HepG2 (cell line): ENCODE measurements around the gene CDC25C. TPM values are rescaled to one million over a fixed set of nuclear protein-coding genes. Genes with fewer than 3 reads are reported as not detected.

ENCODE experiments used
- HCFC1 ChIP-seq: fragments of 150-350 bp; IDR thresholded peaks from 2 replicates; pipeline ENCODE4 v1.6.1; 2014; ENCODE audit warnings: low read depth, low read length
- HDAC2 ChIP-seq: sonication (generic); formaldehyde crosslinking; IDR thresholded peaks from 2 replicates; pipeline ENCODE4 v1.4.0; 2020; ENCODE audit warnings: missing genetic modification reagents
- IRF2 ChIP-seq: IDR thresholded peaks from 2 replicates; pipeline ENCODE4 v1.6.1; 2018; ENCODE audit warnings: missing genetic modification reagents, missing compliant biosample characterization
- SIN3A ChIP-seq: IDR thresholded peaks from 2 replicates; pipeline ENCODE4 v1.6.1; 2011; ENCODE audit warnings: low read depth, mild to moderate bottlenecking, control low read depth, low read length, borderline replicate concordance
- SP5 ChIP-seq: IDR thresholded peaks from 2 replicates; pipeline ENCODE4 v1.6.1; 2016; ENCODE audit warnings: low read depth, borderline replicate concordance
- SRY ChIP-seq: sonication (generic); formaldehyde crosslinking; IDR thresholded peaks from 2 replicates; pipeline ENCODE4 v1.8.0; 2022; ENCODE audit warnings: mild to moderate bottlenecking, missing genetic modification reagents
- STAG1 ChIP-seq: sonication (generic); formaldehyde crosslinking; IDR thresholded peaks from 2 replicates; pipeline ENCODE4 v1.4.0; 2020; ENCODE audit warnings: missing genetic modification reagents
- ZNF607 ChIP-seq: sonication (generic); formaldehyde crosslinking; IDR thresholded peaks from 2 replicates; pipeline ENCODE4 v1.5.1; 2020; ENCODE audit warnings: missing genetic modification reagents, mild to moderate bottlenecking, borderline replicate concordance
- ZSCAN9 ChIP-seq: IDR thresholded peaks from 2 replicates; pipeline ENCODE4 v1.6.1; 2016; ENCODE audit warnings: borderline replicate concordance
- polyA plus RNA-seq, 8 experiments: library from polyadenylated mRNA; depleted of rRNA in 3 of 8; stranded (reverse) in 7 of 8; unstranded in 1 of 8; fragments of >200 nt; fragmentation: Illumina TruSeq in 4 of 8; extraction: Trizol in 4 of 8; gene quantifications; 2 replicates each; pipeline versions ENCODE4 v1.2.1 to v1.2.3, GENCODE V29; 2011 to 2016; ENCODE audit warnings: low read depth in 4 of 8, missing spikeins in 1 of 8, mixed read lengths in 1 of 8; ENCODE audit not compliant: insufficient read depth in 1 of 8
- total RNA-seq, 5 experiments: library from RNA; depleted of rRNA; stranded (reverse); fragments of >200 nt; fragmentation: Illumina TruSeq; extraction: Trizol; gene quantifications; 2 replicates each; pipeline ENCODE4 v1.2.3, GENCODE V29; 2016; ENCODE audit warnings: low read depth in 1 of 5
- TF ChIP-seq, protein P1 (sequence below): sonication (generic); formaldehyde crosslinking; IDR thresholded peaks from one replicate; pipeline ENCODE4 v1.5.1; 2020; ENCODE audit warnings: mild to moderate bottlenecking, missing genetic modification reagents; ENCODE audit errors: not compliant biosample characterization
- TF ChIP-seq, protein P2 (sequence below): sonication (generic); formaldehyde crosslinking; IDR thresholded peaks from 2 replicates; pipeline ENCODE4 v1.9.0; 2021; ENCODE audit warnings: missing genetic modification reagents, borderline replicate concordance
- TF ChIP-seq, protein P3 (sequence below): sonication (generic); formaldehyde crosslinking; IDR thresholded peaks from 2 replicates; pipeline ENCODE4 v1.4.0; 2020; ENCODE audit warnings: missing genetic modification reagents

CDC25C gene
- total and polyA plus RNA-seq, 2 of the 13 experiments (the other 11 are each of a cell fraction or from before 2014, with no cell fraction given), result 17.7 to 27.6 TPM

DNA sequence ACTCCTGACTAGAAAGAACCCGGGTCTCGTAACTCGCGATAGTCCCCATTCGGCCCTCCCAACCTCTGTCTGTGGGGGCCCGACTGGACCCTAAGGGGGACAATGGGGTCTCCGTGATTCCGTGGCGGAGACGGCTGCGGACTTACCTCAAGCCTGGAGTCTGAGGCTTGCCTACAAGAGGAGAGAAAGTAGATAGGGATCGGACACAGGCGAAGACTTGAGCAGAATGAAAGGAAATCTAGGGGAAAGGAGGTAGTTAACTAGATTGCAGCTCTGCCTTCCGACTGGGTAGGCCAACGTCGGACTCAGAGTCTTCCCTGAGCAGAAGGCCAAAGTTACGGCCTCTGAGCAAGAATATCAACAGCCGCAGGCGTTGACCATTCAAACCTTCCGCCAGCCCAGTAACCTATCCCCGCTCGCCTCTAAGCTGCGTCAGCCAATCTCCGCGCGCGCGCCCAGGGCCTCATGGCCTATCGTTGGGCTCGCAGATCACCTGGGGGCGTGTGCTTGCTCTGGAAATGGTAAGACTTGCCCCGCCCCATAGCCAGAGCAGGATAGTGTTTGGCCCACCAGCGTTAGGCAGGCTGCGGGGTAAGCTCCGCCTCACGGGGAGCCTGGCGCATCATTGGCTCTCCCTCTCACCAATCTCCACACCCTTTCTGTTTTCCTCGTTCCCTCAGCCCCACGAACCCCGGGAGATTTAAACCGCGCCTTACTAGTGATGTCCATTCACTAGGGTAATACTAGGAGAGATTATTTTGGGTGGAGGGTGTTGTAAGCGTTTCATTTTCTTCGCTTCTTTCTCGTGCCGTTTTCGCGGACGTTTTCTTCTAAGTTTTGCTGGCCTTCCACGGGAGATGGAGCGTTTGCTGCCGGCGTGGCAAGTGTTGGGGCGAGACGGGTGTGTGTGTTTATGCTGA is at the start of gene CDC25C (continued):
- TF ChIP-seq, protein P1, sequence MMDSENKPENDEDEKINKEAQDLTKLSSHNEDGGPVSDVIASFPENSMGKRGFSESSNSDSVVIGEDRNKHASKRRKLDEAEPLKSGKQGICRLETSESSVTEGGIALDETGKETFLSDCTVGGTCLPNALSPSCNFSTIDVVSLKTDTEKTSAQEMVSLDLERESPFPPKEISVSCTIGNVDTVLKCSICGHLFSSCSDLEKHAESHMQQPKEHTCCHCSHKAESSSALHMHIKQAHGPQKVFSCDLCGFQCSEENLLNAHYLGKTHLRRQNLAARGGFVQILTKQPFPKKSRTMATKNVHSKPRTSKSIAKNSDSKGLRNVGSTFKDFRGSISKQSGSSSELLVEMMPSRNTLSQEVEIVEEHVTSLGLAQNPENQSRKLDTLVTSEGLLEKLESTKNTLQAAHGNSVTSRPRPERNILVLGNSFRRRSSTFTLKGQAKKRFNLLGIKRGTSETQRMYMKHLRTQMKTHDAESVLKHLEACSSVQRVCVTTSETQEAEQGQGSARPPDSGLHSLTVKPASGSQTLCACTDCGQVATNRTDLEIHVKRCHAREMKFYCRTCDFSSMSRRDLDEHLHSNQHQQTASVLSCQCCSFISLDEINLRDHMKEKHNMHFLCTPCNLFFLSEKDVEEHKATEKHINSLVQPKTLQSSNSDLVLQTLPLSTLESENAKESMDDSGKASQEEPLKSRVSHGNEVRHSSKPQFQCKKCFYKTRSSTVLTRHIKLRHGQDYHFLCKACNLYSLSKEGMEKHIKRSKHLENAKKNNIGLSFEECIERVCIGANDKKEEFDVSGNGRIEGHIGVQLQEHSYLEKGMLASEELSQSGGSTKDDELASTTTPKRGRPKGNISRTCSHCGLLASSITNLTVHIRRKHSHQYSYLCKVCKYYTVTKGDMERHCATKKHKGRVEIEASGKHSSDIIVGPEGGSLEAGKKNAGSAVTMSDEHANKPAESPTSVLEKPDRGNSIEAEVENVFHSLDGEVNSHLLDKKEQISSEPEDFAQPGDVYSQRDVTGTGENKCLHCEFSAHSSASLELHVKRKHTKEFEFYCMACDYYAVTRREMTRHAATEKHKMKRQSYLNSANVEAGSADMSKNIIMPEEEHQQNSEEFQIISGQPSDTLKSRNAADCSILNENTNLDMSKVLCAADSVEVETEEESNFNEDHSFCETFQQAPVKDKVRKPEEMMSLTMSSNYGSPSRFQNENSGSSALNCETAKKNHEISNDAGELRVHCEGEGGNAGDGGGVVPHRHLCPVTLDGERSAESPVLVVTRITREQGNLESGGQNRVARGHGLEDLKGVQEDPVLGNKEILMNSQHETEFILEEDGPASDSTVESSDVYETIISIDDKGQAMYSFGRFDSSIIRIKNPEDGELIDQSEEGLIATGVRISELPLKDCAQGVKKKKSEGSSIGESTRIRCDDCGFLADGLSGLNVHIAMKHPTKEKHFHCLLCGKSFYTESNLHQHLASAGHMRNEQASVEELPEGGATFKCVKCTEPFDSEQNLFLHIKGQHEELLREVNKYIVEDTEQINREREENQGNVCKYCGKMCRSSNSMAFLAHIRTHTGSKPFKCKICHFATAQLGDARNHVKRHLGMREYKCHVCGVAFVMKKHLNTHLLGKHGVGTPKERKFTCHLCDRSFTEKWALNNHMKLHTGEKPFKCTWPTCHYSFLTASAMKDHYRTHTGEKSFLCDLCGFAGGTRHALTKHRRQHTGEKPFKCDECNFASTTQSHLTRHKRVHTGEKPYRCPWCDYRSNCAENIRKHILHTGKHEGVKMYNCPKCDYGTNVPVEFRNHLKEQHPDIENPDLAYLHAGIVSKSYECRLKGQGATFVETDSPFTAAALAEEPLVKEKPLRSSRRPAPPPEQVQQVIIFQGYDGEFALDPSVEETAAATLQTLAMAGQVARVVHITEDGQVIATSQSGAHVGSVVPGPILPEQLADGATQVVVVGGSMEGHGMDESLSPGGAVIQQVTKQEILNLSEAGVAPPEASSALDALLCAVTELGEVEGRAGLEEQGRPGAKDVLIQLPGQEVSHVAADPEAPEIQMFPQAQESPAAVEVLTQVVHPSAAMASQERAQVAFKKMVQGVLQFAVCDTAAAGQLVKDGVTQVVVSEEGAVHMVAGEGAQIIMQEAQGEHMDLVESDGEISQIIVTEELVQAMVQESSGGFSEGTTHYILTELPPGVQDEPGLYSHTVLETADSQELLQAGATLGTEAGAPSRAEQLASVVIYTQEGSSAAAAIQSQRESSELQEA, result no peak
- peak; percentile 99 for TF ChIP-seq SIN3A
- TF ChIP-seq IRF2, result peak; percentile 41; the same call in 1 of the 2 replicates
- no peak; the same call in none of the 2 replicates for TF ChIP-seq HDAC2 (CRISPR knock-in tag)
- TF ChIP-seq, protein P2, sequence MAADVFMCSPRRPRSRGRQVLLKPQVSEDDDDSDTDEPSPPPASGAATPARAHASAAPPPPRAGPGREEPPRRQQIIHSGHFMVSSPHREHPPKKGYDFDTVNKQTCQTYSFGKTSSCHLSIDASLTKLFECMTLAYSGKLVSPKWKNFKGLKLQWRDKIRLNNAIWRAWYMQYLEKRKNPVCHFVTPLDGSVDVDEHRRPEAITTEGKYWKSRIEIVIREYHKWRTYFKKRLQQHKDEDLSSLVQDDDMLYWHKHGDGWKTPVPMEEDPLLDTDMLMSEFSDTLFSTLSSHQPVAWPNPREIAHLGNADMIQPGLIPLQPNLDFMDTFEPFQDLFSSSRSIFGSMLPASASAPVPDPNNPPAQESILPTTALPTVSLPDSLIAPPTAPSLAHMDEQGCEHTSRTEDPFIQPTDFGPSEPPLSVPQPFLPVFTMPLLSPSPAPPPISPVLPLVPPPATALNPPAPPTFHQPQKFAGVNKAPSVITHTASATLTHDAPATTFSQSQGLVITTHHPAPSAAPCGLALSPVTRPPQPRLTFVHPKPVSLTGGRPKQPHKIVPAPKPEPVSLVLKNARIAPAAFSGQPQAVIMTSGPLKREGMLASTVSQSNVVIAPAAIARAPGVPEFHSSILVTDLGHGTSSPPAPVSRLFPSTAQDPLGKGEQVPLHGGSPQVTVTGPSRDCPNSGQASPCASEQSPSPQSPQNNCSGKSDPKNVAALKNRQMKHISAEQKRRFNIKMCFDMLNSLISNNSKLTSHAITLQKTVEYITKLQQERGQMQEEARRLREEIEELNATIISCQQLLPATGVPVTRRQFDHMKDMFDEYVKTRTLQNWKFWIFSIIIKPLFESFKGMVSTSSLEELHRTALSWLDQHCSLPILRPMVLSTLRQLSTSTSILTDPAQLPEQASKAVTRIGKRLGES (CRISPR knock-in tag), result 0 out of 2 replicates have a peak, but pooled peaks have one; percentile 65
- TF ChIP-seq ZNF607, result no peak
- TF ChIP-seq ZSCAN9 (CRISPR knock-in tag), result no peak
- no peak for TF ChIP-seq HCFC1
- peak; percentile 54; the same call in 1 of the 2 replicates for TF ChIP-seq SP5 (CRISPR knock-in tag)
- peak; percentile 22; the same call in 1 of the 2 replicates for TF ChIP-seq STAG1 (CRISPR knock-in tag)
- TF ChIP-seq, protein P3, sequence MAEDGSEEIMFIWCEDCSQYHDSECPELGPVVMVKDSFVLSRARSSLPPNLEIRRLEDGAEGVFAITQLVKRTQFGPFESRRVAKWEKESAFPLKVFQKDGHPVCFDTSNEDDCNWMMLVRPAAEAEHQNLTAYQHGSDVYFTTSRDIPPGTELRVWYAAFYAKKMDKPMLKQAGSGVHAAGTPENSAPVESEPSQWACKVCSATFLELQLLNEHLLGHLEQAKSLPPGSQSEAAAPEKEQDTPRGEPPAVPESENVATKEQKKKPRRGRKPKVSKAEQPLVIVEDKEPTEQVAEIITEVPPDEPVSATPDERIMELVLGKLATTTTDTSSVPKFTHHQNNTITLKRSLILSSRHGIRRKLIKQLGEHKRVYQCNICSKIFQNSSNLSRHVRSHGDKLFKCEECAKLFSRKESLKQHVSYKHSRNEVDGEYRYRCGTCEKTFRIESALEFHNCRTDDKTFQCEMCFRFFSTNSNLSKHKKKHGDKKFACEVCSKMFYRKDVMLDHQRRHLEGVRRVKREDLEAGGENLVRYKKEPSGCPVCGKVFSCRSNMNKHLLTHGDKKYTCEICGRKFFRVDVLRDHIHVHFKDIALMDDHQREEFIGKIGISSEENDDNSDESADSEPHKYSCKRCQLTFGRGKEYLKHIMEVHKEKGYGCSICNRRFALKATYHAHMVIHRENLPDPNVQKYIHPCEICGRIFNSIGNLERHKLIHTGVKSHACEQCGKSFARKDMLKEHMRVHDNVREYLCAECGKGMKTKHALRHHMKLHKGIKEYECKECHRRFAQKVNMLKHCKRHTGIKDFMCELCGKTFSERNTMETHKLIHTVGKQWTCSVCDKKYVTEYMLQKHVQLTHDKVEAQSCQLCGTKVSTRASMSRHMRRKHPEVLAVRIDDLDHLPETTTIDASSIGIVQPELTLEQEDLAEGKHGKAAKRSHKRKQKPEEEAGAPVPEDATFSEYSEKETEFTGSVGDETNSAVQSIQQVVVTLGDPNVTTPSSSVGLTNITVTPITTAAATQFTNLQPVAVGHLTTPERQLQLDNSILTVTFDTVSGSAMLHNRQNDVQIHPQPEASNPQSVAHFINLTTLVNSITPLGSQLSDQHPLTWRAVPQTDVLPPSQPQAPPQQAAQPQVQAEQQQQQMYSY, result no peak
- TF ChIP-seq SRY (CRISPR knock-in tag), result 0 out of 2 replicates have a peak, but pooled peaks have one; percentile 24
